Fibroblast of lung (primary cell): ENCODE data around the gene KCNMA1.

Experiments used
- CTCF ChIP-seq, 2 donors: IDR thresholded peaks in 1 of 2; conservative IDR thresholded peaks in 1 of 2; 1 replicate in 1 of 2; 2 replicates in 1 of 2; pipeline ENCODE4 v1.5.1; 2011 to 2012; ENCODE audit warnings: low read length in 2 of 2, control low read depth in 1 of 2, inconsistent platforms in 1 of 2, low read depth in 1 of 2, mild to moderate bottlenecking in 1 of 2
- EZH2 ChIP-seq: IDR thresholded peaks from 2 replicates; pipeline ENCODE4 v1.5.1; 2012; ENCODE audit warnings: low read length, control low read depth, mild to moderate bottlenecking; ENCODE audit errors: missing control alignments

- TF ChIP-seq CTCF (conservative IDR thresholded peaks at IDR 0.05 in 1 of 2, IDR thresholded peaks at IDR 0.05 in 1 of 2; ENCODE audit: low read depth in 1 of 2, low read length in 2 of 2) (no peak), EZH2 (no peak)
These were observed 473.8 kb downstream of the KCNMA1 start for GRCh38 chr10:77163670-77164348.
